Colon (tissue), 2 donors: ENCODE measurements around the gene ASPHD2.

Experiments
- FAIRE-seq: peaks from 2 replicates; lab custom pipeline; 2012; peaks lifted over from hg19 to GRCh38; lab: Jason Lieb, UNC
- donor health status: control.
- donor health status: control.

ASPHD2 gene

DNA sequence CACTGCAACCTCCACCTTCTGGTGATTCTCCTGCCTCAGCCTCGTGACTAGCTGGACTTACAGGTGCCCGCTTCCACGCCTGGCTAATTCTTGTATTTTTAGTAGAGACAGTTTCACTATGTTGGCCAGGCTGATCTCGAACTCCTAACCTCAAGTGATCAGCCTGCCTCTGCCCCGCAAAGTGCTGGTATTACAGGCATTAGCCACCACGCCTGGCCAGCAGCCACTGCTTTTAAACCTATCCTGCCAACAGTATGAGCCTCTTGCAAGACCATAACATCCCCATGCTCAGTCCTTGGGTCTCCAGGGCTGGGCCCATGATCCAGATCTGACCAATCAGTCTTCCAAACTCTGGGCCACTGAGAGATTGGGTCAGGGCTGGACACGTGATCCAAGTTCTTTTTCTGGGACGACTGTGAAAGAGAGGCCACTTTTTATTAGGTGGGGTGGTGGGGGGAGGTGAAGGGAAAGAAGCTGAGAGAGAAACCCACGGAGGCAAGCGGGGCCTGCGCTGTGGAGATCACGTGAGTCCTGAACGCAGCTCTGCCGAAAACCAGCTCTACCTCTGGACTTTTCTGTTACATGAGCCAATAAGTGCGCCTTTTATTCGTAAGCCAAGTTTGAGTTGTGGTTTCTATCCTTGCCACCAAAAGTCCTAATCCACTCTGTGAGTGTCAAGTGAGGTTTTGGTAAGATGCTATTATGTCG, 17.9 kb downstream of the ASPHD2 start:
- no peak for FAIRE-seq

DNA sequence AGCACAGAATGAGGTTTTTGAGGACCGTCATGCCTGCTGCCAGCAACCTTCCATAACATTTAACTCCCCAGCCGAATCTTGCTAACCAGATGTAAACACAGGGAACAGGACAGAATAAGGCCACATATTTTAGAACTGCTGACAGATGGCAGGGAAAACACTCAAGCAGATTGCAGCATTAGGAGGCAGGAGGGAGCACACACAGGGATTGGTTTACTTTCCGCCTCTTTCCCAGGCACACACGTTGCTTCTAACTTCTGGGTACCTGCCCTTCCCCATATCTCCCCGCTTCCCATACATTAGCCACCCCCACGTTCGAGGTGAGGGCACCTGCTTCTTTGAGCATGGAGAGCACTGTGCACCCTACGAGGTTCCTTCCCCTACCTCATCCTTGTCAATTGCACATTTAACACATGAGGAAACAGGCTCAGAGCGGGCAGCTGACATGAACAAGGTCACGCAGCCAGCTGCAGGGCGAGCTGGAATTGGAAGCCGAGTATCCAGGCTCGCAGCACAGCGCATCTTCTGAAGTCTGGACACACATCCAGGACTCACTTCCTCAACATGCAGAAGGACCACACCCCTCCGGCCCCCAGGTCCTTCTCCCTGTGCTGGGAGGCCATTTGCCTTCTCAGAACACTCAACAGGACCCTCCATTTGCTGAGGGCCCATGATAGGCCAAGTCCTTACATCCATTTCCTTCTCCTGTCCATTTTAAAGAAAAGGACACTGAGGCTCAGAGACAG, 18.7 kb downstream of the ASPHD2 start:
- FAIRE-seq: no peak

DNA sequence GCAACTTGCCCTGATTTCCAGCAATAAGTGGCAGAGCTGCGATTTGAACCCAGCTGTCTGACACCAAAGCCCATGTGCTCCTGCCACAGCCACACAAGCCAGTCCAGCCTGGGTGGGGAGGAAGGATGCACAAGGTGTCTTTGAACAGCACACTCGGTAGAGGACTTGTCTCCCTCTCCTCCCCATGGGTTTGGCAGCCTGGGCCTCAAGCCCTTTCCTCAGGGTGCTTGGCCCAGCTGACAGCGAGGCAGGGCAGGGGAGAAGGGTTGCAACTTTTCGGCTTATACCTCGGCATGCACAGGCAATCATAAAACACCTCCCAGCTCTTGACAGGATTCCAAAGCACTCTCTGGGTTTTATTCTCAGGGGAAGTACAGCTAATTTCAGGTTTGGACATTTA, 19.3 kb downstream of the ASPHD2 start:
- FAIRE-seq: no peak

DNA sequence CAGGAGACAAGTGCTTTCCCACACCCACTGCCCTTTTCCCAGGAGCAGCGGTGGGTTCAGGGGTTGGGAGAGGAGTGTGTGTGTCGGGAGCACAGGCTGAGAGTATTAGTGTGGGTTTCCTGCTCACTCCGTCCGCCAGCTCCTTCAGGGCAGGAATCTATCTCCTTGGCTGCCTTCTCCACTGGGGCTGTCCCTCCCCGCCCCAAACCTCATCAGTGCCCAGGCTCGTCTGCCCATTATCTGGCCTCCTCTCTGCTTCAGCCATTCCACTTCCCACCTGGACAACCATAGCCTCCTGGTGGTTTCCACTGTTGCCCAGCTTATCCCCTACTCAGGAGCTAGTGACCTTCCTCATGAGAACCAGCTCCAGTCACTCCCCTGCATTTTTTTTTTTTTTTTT, 19.9 kb downstream of the ASPHD2 start:
- FAIRE-seq: no peak

DNA sequence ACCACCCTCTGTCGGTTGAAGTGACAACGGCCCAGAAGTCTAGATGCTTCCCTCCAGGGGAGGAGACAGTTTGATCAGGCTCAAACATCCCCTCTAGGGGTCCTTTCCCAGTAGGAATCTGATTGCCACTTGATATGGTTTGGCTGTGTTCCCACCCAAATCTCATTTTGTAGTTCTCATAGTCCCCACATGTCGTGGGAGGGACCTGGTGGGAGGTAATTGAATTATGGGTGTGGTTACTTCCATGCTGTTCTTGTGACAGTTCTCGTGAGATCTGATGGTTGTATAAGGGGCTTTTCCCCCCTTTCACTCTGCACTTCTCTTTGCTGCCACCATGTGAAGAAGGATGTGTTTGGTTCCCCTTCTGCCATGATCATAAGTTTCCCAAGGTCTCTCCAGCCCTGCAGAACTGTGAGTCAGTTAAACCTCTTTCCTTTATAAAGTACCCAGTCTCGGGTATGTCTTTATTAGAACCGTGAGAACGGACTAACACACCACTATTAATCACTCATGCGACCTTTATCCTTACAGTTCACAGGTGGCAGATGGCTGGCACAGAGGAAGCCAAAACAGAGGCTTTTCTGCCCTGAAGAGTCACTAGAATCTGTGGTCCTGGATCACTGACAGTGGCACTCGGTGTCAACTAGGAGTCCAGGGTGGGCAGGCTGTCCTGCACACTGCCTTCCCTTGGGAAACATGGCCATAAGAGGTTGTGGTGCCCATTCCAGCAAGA, 21.6 kb downstream of the ASPHD2 start:
- FAIRE-seq: no peak

DNA sequence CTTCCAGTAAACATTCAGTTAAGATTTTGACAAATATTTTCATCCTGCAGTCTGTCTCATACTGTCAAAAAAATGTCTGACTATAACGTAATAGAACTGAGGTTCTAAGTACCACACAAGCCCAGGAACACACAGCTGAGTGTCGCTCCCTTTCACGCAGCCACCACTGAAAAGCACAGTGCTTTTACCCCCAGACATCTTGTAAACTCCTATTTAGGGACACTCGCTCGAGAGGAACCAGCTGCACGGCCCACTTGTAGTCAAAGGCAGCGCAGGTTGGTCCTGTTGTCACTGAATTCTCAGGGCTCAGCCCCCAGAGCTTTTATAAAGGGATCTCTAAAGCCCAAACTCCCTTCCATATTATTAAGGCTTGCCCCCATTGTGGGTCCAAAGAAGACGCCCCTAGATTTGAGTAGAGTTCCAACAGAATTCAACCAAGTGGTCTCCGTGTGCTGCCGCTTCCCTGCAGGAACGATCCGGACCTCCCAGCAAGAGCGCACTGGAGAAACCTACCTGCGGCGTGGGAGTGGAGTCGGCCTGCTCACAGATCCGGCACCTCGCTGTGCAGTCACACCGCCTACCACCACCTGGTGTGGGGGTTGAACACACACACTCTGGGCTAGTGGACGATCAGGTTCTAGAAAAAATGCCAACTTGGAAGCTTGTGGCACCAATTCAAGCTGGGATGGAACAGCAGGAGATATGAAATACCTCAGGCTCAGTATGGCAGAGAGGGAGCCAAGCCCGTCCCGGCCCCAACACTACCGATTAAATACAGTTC, 23.4 kb downstream of the ASPHD2 start:
- no peak for FAIRE-seq

DNA sequence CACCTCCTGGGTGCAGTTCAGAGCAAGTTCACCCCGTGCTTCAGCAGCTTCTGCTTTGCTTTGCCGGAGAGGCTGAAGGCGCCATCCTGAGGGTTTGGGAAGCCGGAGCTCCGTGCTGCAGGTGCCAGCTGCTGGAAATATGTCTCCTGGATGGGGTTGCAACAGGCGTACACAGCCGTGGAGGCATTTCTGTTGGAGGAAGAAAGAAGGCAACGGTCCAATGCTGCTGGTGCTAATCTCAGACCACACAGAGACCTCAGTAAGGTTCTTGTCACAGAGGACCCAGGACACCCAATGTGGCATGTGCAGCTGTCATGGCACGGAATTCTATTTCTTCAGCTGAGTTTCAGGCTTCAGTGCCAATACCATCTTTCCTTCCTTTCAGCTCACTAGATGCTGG, 24.2 kb downstream of the ASPHD2 start:
- no peak for FAIRE-seq

DNA sequence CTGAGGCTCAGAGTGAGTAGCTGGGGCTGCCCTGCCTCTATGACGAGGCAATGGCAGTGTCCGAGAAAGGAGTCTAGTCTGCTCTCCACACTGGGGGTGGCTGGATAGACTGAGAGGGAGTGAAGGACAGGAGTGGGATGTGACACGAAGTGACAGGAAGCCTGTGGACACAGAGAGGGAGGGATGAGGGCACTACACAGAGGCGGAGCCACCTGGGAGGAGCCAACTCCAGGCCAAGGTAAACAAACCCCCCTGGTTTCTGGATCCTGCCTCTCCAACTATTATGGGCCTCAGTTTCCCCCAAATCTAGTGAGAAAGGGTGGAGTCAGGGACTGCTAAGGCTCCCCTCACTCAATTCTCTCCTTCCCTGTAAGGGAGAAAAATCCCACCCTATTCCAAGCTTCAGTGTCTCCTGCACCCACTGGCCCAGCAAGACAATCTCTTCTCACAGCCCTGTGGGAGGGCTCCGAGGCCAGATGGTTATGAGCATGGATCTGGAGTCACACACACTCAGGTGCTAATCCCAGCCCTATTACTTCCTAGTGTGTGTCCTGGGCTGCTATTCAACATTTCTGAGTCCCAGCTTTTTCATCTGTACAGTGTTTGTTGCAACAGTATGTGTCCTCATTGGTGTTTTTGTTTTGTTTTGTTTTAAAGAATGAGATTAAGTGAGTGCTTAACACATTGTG, 24.9 kb downstream of the ASPHD2 start:
- FAIRE-seq: no peak

DNA sequence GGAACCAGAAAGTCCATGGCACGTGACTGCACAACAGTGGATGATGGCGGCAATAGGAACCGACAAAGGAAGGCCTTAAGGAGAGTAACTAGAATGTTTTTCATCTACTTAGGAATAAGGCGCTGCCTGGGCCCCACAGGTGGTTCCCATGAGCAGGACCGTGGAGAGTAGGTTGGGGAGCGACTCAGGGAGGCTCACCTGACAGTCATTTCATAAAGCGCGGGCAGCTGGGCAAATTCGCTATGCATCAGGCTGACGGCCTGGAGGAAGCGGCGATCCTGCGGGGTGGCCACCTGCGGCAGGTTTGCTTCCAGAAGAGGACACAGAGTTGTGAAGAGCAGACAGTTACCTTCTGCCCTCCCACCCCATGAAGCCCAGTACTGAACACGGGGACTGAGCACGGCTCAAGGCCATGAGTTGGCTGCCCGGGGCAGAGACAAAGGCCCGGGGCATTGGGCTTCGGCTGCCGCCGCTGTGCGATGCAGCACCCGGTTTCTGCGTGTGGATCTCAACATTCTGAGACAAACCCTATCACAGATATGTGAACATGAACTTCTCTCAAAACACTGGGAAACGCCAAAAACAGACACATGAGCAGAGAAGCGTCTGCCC, 28.7 kb downstream of the ASPHD2 start:
- no peak for FAIRE-seq

DNA sequence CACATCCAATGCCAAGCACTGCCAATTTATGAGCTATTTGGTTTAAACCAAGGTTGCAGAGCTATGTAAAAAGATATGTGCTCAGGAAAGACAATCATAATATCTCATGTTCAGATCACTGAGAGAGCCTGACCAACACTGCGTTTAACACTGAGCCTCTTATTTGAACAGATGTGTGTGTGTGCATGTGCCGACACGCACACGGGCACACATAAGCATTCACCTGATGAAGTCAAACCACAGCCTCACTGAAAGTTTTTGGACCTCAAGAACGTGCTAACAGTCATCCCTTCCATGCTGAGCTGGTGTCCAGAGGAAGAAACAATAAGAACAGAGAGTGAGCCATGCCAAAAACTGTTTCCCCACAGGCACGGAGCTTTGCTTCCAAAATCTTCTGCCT, 31.1 kb downstream of the ASPHD2 start:
- FAIRE-seq: no peak

DNA sequence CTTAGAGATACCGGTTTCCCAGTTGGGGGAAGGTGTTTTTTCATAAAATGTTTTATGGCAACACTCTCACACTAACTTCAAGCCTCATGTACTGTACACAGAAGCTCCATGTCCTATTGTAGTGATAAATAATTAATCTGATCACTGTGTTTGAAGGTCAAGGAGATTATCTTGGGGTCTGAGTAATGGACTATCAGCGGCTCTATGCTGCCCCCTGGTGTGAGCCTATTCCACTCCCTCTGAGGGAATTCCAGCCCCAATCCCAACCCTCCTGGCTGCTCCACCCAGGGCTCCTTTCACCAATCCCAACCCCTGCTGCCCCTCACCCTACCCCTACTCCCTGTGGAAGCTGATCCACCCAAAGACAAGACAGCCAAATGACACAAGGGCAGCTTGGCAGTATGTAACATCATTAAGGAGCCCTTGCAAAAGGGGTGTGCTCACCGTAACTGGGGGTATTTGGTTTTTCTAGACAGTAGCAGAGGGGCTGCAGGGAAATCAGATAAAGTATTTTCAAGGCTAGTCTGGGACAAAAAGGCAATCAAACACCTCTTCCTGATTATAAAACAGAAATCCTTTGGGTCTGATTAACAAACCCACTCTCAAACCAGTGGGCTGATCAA, 32.2 kb downstream of the ASPHD2 start:
- no peak for FAIRE-seq

DNA sequence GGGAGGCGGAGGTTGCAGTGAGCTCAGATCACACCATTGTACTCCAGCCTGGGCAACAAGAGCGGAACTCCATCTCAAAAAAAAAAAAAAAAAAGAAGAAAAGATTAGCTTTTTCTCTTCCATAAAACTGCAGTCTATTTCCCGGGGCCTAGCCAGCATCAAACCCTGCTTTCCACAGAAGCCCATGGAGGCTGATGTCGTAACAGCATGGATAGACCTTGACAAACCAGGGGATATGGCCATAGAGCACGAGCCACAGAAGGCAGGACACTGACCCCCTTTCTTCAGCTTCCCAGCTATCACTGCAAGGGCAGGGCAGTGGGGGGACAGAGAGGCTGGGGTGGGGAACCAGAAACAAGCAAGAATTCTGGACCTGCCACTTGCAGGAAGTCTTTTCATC, 33.0 kb downstream of the ASPHD2 start:
- FAIRE-seq: no peak

DNA sequence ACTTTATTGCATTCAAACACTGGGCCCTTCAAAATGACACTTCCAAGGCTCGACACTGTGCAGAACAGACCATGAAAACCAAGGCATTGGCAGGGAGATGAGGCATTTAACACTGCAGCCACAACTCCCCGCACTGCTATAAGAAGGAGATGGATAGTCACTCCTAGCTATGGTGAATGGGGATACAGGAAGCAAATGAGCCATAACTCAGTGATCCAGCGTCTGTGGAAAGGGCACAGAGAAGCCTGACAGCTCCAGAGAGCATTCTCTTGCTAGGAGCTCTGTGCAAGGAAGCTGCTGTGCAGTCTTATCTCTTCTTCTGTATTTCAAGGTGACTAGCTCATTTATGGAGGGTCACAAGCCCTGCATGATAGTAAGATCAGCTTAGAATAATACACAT, 33.6 kb downstream of the ASPHD2 start:
- no peak for FAIRE-seq

DNA sequence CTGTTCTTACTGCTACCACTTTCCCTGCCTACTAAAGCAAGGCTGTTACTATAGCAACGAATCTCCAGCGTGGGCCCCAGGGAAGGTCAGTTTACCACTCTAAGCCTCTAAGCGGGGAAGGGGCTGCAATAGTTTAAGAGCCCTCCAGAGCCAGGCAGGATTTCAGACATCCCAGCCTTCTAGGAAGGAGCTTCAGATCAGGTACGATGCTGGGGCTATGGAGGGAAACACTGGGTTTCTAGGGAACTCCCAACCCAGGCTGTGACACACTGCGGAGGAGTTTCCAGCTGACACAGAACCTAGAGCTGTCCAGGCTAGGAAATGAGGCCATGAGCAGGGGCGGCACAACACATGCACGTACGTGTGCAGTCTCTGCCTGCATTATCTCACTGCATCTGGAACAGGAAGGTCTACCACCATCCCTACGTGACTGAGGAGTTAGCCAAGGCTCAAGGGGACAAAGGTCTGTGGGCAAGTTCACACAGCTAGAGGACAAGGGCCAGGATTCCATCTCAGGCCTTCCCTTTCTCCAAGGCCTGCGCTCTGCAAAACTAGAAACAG, 34.1 kb downstream of the ASPHD2 start:
- FAIRE-seq: no peak

DNA sequence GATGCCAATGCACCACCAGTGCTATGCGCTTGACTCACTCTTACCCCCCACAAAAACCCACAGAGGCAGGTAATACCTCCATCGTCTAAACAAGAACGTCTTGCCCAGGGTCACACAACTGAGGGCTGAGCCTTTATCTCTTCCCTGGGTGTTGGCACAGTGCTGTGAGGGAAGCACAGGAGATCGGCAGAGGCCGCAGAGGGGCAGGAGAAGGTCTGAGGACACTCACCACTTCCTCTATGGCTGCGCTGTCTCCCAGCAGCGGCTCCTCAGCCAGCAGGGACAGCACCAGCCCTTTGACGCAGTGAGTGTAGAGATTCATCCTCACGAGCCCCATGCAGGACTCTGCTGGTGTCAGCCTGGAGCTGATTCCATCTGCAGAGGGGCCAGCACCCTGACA, 34.6 kb downstream of the ASPHD2 start:
- no peak for FAIRE-seq

DNA sequence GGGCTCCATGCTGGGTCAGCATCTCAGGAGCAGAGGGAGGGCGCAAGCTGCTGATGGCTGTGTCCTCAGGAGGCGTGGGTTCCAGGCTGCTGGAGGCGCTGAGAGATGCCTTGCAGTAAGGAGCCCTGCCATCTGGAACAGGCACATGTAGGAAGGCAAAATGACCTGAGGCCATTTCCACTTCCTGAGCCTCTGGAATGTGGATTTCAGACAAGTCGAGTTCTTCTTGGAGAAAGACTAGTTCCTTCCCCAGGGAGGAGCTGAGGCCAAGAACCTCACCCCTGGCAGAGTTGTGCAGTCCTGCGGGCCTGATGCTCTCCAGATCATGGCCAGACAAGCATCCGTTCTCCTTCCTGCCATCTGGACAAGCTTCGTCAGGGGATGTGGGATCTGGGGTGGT, 35.3 kb downstream of the ASPHD2 start:
- FAIRE-seq: no peak

DNA sequence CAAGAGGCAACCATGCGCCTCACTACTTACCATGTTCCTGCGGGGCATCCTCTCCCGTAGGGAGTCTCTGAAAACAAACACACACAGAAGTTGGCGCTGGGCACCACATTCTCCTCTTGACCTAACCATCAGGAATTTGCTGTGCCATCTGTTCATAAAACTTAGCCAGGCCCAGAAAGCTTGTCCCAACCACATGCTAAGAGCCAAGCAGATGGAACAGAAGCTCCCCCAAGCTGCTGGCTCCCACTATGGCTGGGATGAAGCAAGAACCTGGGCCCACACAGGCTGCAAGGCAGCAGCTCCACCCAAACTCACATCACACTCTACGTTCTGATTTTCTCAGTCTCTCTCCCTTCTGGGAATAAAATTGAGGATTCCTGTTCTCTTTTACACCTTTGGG, 37.1 kb downstream of the ASPHD2 start:
- no peak for FAIRE-seq

DNA sequence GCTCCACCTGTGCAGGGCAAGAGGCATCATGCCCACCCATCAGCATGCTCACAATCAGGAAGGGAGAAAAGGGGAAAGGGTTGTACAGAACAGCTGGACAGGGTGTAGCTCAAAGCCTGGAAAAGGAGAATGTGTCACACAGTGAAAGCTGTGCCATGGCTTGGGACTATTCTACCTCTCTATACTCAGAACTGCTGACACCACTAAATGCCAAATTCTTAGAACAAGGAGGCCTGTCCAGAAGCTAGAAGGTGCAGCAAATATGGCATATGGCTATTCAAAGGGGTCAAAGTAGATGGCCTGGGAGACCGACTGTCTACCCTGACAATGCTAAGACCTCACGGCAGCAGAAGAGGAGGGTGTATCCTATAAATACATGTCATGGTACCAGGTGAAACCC, 41.7 kb downstream of the ASPHD2 start:
- FAIRE-seq: no peak

DNA sequence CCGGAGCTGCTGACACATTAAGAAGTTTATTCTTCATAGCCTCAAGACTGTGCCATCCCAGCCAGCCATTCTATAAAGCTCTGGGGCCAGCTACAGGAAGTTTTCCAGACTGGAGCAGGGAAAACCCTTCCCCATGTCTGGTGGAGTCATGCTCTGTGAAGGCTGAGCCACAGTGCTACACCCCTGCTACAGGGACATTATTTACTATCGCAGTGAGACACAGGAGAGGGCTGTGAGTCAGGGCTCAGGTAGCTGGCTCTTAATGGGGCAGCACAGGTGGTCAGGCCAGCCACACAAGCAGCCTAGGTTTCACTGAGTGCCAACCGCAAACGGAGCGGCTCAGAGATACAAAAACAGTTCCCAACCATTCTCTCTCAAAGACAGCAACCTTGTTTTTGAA, 42.5 kb downstream of the ASPHD2 start:
- no peak for FAIRE-seq

DNA sequence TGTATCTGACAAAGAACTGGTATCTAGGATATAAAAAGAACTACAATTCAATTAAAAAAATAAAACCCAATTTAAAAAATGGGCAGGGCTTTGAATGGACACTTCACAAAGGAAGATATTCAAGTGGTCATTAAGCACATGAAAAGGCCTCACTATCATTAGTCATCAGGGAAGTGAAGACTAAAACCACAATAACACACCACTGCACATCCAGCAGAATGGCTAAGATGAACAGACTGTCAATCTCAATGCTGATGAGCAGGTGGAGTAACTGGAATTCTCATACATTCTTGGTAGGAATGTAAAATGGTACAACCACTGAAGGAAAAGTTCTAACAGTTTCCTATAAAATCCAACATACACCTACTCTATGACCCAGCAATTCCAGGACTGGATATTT, 45.6 kb downstream of the ASPHD2 start:
- FAIRE-seq: no peak
